GM23338 (cell line): ENCODE data around the gene LOXHD1. TPM values are rescaled to one million over a fixed set of nuclear protein-coding genes. Genes with fewer than 3 reads are reported as not detected.

ENCODE experiments used
- ATAC-seq: fragments of 200-7000 bp; cut with Tn5 transposase; 3 replicates; pipeline ENCODE4 v1.9.1; 2020
- DNase-seq: peaks from one replicate; pipeline ENCODE4 v3.0.0-alpha.2; 2015; ENCODE audit warnings: low spot score
- H2AFZ ChIP-seq: fragments of 200-600 bp; sonication (generic); 2 replicates; pipeline ENCODE4 v1.8.0; 2016; ENCODE audit warnings: antibody characterized with exemption, mild to moderate bottlenecking, moderate library complexity
- H3F3A ChIP-seq: fragments of 200-600 bp; sonication (generic); replicated peaks from 2 replicates; pipeline ENCODE4 v1.8.0; 2017; ENCODE audit warnings: antibody characterized with exemption, mixed run types, low read depth
- H3K27ac ChIP-seq: fragments of 200-600 bp; sonication (generic); 2 replicates; pipeline ENCODE4 v1.6.1; 2016; ENCODE audit warnings: low read depth
- H3K27me3 ChIP-seq: fragments of 200-600 bp; sonication (generic); 2 replicates; pipeline ENCODE4 v1.8.0; 2016; ENCODE audit warnings: mild to moderate bottlenecking, mixed run types, moderate library complexity; ENCODE audit not compliant: insufficient read depth
- H3K36me3 ChIP-seq: fragments of 200-600 bp; sonication (generic); 2 replicates; pipeline ENCODE4 v1.8.0; 2016; ENCODE audit warnings: mild to moderate bottlenecking; ENCODE audit not compliant: insufficient read depth
- H3K4me1 ChIP-seq: fragments of 200-600 bp; sonication (generic); 2 replicates; pipeline ENCODE4 v1.8.0; 2016; ENCODE audit warnings: mild to moderate bottlenecking, moderate library complexity; ENCODE audit not compliant: insufficient read depth
- H3K4me2 ChIP-seq: fragments of 200-600 bp; sonication (generic); 2 replicates; pipeline ENCODE4 v1.7.1; 2017; ENCODE audit warnings: mixed run types
- H3K4me3 ChIP-seq: fragments of 200-600 bp; sonication (generic); 2 replicates; pipeline ENCODE4 v1.6.1; 2016; ENCODE audit warnings: mixed run types
- H3K79me2 ChIP-seq: fragments of 200-600 bp; sonication (generic); replicated peaks from 2 replicates; pipeline ENCODE4 v1.8.0; 2017; ENCODE audit warnings: mild to moderate bottlenecking; ENCODE audit not compliant: insufficient read depth
- H3K9me2 ChIP-seq: fragments of 200-600 bp; sonication (generic); 2 replicates; pipeline ENCODE4 v1.8.0; 2017; ENCODE audit not compliant: insufficient read depth
- H4K20me1 ChIP-seq: fragments of 200-600 bp; sonication (generic); replicated peaks from 2 replicates; pipeline ENCODE4 v1.8.0; 2017; ENCODE audit warnings: mild to moderate bottlenecking; ENCODE audit not compliant: insufficient read depth
- H3K27ac Mint-ChIP-seq: 2 replicates; pipeline ENCODE4 v1.8.0; 2020; ENCODE audit warnings: inconsistent platforms, mild to moderate bottlenecking, moderate library complexity, mixed read lengths
- H3K27me3 Mint-ChIP-seq: 3 replicates; pipeline ENCODE4 v1.8.0; 2022; ENCODE audit warnings: low read depth, mild to moderate bottlenecking, moderate library complexity, mixed read lengths, inconsistent platforms; ENCODE audit not compliant: insufficient read depth, poor library complexity
- H3K36me3 Mint-ChIP-seq: 3 replicates; pipeline ENCODE4 v1.8.0; 2021; ENCODE audit warnings: low read depth, mild to moderate bottlenecking, inconsistent platforms, moderate library complexity, mixed read lengths
- H3K4me1 Mint-ChIP-seq: 3 replicates; pipeline ENCODE4 v1.8.0; 2020; ENCODE audit warnings: mild to moderate bottlenecking, inconsistent platforms, mixed read lengths
- H3K4me3 Mint-ChIP-seq: 3 replicates; pipeline ENCODE4 v1.8.0; 2021; ENCODE audit warnings: moderate library complexity, mild to moderate bottlenecking, inconsistent platforms, mixed read lengths
- H3K9me3 Mint-ChIP-seq: 3 replicates; pipeline ENCODE4 v1.8.0; 2020; ENCODE audit warnings: moderate library complexity, mild to moderate bottlenecking, inconsistent platforms, mixed read lengths
- CTCF ChIP-seq, 2 experiments: fragments of 200-600 bp in 1 of 2; sonication (generic) in 1 of 2; conservative IDR thresholded peaks; 2 replicates each; pipeline versions ENCODE4 v1.5.1 to v1.6.1; 2016 to 2017; ENCODE audit warnings: antibody characterized with exemption in 2 of 2, low read depth in 2 of 2, mild to moderate bottlenecking in 2 of 2, moderate library complexity in 1 of 2
- EZH2phosphoT487 ChIP-seq: fragments of 200-600 bp; sonication (generic); IDR thresholded peaks from one replicate; pipeline ENCODE4 v1.8.1; 2018; ENCODE audit warnings: antibody characterized with exemption; ENCODE audit not compliant: unreplicated experiment
- JUNB ChIP-seq: IDR thresholded peaks from one replicate; pipeline ENCODE4 v1.6.1; 2016; ENCODE audit warnings: antibody characterized with exemption; ENCODE audit not compliant: unreplicated experiment
- NANOG ChIP-seq: IDR thresholded peaks from 2 replicates; pipeline ENCODE4 v1.6.1; 2016; ENCODE audit warnings: antibody characterized with exemption, borderline replicate concordance
- POLR2AphosphoS5 ChIP-seq: IDR thresholded peaks from 2 replicates; pipeline ENCODE4 v1.6.1; 2016; ENCODE audit warnings: antibody characterized with exemption, low read depth
- REST ChIP-seq: IDR thresholded peaks from one replicate; pipeline ENCODE4 v1.6.1; 2018; ENCODE audit warnings: antibody characterized with exemption; ENCODE audit not compliant: unreplicated experiment
- ZNF462 ChIP-seq: fragments of 250-450 bp; sonication (Bioruptor Pico); IDR thresholded peaks from 2 replicates; pipeline ENCODE4 v1.5.0; 2020; ENCODE audit warnings: mild to moderate bottlenecking, moderate library complexity
- polyA plus RNA-seq: library from polyadenylated mRNA; unstranded; fragments of >200 nt; fragmentation: Nextera tagmentation; extraction: Ambion mirVana; gene quantifications from 2 replicates; pipeline ENCODE4 v1.2.1, GENCODE V29; 2016
- total RNA-seq: library from RNA; depleted of rRNA; stranded (reverse); fragments of >200 nt; shearing (Covaris generic); gene quantifications from 2 replicates; pipeline ENCODE4 v1.2.3, GENCODE V29; 2014

Gene LOXHD1
- total and polyA plus RNA-seq, 2 experiments from 2014 or later = 0.17 TPM; not detected in 1

GRCh38 chr18:46519870-46520269 is 137.2 kb downstream of the LOXHD1 start (continued):
- TF ChIP-seq ZNF462 (CRISPR knock-in tag) (no peak), NANOG (no peak), EZH2phosphoT487 (no peak), CTCF (conservative IDR thresholded peaks at IDR 0.05; ENCODE audit: low read depth in 2 of 2) (no peak), JUNB (no peak)

- no peaks in the 10 kb centered on the region for H4K20me1 ChIP-seq
- no peak overlapping the region for H3K4me2 ChIP-seq
- H3K27ac Mint-ChIP-seq = no peak overlapping the region
- DNase-seq (peak; percentile 55), ATAC-seq (peak; percentile 86)
- peaks cover 5% of the 10 kb centered on the region; the same call in 1 of the 2 replicates for H3K9me2 ChIP-seq
- H3K4me1 Mint-ChIP-seq = no peaks in the 10 kb centered on the region; the same call in 2 of the 3 replicates
- H3K27me3 ChIP-seq = no peaks in the 10 kb centered on the region
- no peak overlapping the region for H3K4me3 ChIP-seq
- H3K36me3 ChIP-seq = no peaks in the 10 kb centered on the region
- no peaks in the 10 kb centered on the region for H3K36me3 Mint-ChIP-seq
- no peak overlapping the region for H3K27ac ChIP-seq
- no peaks in the 10 kb centered on the region for H3K9me3 Mint-ChIP-seq
- H3K79me2 ChIP-seq = no peaks in the 10 kb centered on the region
- H3K27me3 Mint-ChIP-seq = no peaks in the 10 kb centered on the region
- H3K4me3 Mint-ChIP-seq = no peak overlapping the region
- H3F3A ChIP-seq = no peaks in the 10 kb centered on the region
- no peak overlapping the region for H2AFZ ChIP-seq
- H3K4me1 ChIP-seq = no peaks in the 10 kb centered on the region
- peak; percentile 43 to 59 for TF ChIP-seq CTCF (conservative IDR thresholded peaks at IDR 0.05; ENCODE audit: low read depth in 2 of 2)
- no peak for TF ChIP-seq POLR2AphosphoS5
- no peak for TF ChIP-seq REST
These were observed 138.6 kb downstream of the LOXHD1 start for GRCh38 chr18:46518438-46518837.
